Fibroblast of mammary gland (primary cell): Measurements from ENCODE around the gene KLHL25.

Source experiments
- DNase-seq: peaks from one replicate; pipeline ENCODE4 v3.0.0-alpha.2; 2010; ENCODE audit warnings: low read depth
- H3K4me3 ChIP-seq: 2 replicates; pipeline ENCODE4 v1.5.1; 2011; ENCODE audit warnings: low read depth, mild to moderate bottlenecking, low read length, moderate library complexity; ENCODE audit not compliant: control insufficient read depth
- CTCF ChIP-seq: conservative IDR thresholded peaks from 2 replicates; pipeline ENCODE4 v1.5.1; 2011; ENCODE audit warnings: low read depth, low read length, inconsistent platforms; ENCODE audit not compliant: control insufficient read depth, insufficient read depth

The KLHL25 gene

GRCh38 chr15:85782064-85782463, 12.7 kb downstream of the KLHL25 start:
- no peak for DNase-seq
- no peak for TF ChIP-seq CTCF

GRCh38 chr15:85781099-85781498, 13.6 kb downstream of the KLHL25 start:
- no peak overlapping the region for H3K4me3 ChIP-seq
- no peak for TF ChIP-seq CTCF
- no peak for DNase-seq

More at GRCh38 chr15:85782064-85782463, 12.7 kb downstream of the KLHL25 start:
- H3K4me3 ChIP-seq = no peak overlapping the region

GRCh38 chr15:85780225-85780985, 14.3 kb downstream of the KLHL25 start:
- H3K4me3 ChIP-seq = no peak overlapping the region
- no peak for TF ChIP-seq CTCF
- peak; percentile 52 for DNase-seq

GRCh38 chr15:85779249-85779648, 15.5 kb downstream of the KLHL25 start:
- no peak for TF ChIP-seq CTCF
- H3K4me3 ChIP-seq = no peak overlapping the region
- no peak for DNase-seq

- TF ChIP-seq CTCF = no peak
- H3K4me3 ChIP-seq = no peak overlapping the region
- no peak for DNase-seq
These were observed 16.5 kb downstream of the KLHL25 start for GRCh38 chr15:85778107-85778776.

- no peak for DNase-seq
- no peak overlapping the region for H3K4me3 ChIP-seq
- no peak for TF ChIP-seq CTCF
These were observed 17.2 kb downstream of the KLHL25 start for GRCh38 chr15:85777250-85778106.
